Suprapubic skin (tissue), 4 donors: Measurements from ENCODE around the gene CNN3. TPM values are rescaled to one million over a fixed set of nuclear protein-coding genes. Genes with fewer than 3 reads are reported as not detected.

Experiments used
- DNase-seq, 2 donors: peaks; one replicate each; pipeline ENCODE4 v3.0.0-alpha.2; 2019; ENCODE audit warnings: low spot score in 2 of 2
- H3K27ac ChIP-seq: fragments of 200-600 bp; sonication (generic); one replicate; pipeline ENCODE4 v1.5.1; 2019
- H3K27me3 ChIP-seq: fragments of 200-600 bp; sonication (generic); one replicate; pipeline ENCODE4 v1.5.1; 2019
- H3K36me3 ChIP-seq: fragments of 200-600 bp; sonication (generic); one replicate; pipeline ENCODE4 v1.5.1; 2019
- H3K4me1 ChIP-seq: fragments of 200-600 bp; sonication (generic); one replicate; pipeline ENCODE4 v1.5.1; 2019
- H3K4me3 ChIP-seq: fragments of 200-600 bp; sonication (generic); one replicate; pipeline ENCODE4 v1.5.1; 2019; ENCODE audit warnings: mild to moderate bottlenecking
- H3K9me3 ChIP-seq: fragments of 200-600 bp; sonication (generic); one replicate; pipeline ENCODE4 v1.5.1; 2019
- EP300 ChIP-seq: sonication (generic); formaldehyde crosslinking; IDR thresholded peaks from one replicate; pipeline ENCODE4 v1.6.1; 2017; ENCODE audit warnings: antibody characterized with exemption
- POLR2A ChIP-seq, 2 donors: fragments of 450-650 bp; IDR thresholded peaks; one replicate each; pipeline ENCODE4 v1.6.1; 2017; ENCODE audit warnings: antibody characterized with exemption in 2 of 2, mild to moderate bottlenecking in 2 of 2, moderate library complexity in 2 of 2
- POLR2AphosphoS5 ChIP-seq, 3 donors: sonication (generic); formaldehyde crosslinking; IDR thresholded peaks; one replicate each; pipeline ENCODE4 v1.6.1; 2017; ENCODE audit warnings: antibody characterized with exemption in 3 of 3
- WGBS: methylation state at CpG from one replicate; pipeline ENCODE4 v1.1.5; 2018; 5-methylcytosine and 5-hydroxymethylcytosine counted together
- total RNA-seq, 4 donors: library from RNA; depleted of rRNA; stranded (reverse); fragments of >200 nt; gene quantifications; one replicate each; pipeline ENCODE4 v1.1.0, GENCODE V29; 2016
- TF ChIP-seq, protein P1 (sequence below), 2 donors: fragments of 200-600 bp in 1 of 2; fragments of 450-650 bp in 1 of 2; sonication (generic) in 1 of 2; IDR thresholded peaks; one replicate each; pipeline ENCODE4 v1.5.1; 2016 to 2019; ENCODE audit warnings: antibody characterized with exemption in 2 of 2, mild to moderate bottlenecking in 1 of 2, moderate library complexity in 1 of 2

The CNN3 gene
- total RNA-seq, 4 donors from 2014 or later, result 52.3 to 73.7 (median 58.6) TPM

DNA sequence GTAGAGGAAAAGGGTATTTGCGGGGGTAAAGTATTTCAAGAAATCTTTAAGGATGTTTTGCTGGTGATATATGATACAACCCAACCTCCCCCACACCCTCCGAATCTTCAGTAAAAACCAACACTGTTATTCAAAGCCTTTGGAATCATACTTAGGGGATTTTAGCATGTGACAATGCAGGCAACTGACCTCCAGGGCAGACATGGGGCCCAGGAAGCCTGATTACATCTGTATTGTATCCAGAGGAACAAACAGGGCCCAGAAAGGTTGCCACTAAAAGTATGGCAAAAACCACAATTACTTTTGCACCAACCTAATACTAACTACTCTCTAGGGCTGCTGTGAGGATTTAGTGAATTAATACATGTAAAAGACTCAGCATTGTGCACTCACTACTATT is 43.9 kb upstream of the CNN3 start:
- no peak overlapping the region for H3K4me3 ChIP-seq
- no peaks in the 10 kb centered on the region for H3K27me3 ChIP-seq
- H3K36me3 ChIP-seq, result no peaks in the 10 kb centered on the region
- DNase-seq, result no peak
- H3K27ac ChIP-seq, result no peak overlapping the region
- WGBS, result 89% methylated on average over 2 of the region's 2 CpGs
- no peaks in the 10 kb centered on the region for H3K9me3 ChIP-seq
- peaks cover 33% of the 10 kb centered on the region for H3K4me1 ChIP-seq
- TF ChIP-seq, protein P1, sequence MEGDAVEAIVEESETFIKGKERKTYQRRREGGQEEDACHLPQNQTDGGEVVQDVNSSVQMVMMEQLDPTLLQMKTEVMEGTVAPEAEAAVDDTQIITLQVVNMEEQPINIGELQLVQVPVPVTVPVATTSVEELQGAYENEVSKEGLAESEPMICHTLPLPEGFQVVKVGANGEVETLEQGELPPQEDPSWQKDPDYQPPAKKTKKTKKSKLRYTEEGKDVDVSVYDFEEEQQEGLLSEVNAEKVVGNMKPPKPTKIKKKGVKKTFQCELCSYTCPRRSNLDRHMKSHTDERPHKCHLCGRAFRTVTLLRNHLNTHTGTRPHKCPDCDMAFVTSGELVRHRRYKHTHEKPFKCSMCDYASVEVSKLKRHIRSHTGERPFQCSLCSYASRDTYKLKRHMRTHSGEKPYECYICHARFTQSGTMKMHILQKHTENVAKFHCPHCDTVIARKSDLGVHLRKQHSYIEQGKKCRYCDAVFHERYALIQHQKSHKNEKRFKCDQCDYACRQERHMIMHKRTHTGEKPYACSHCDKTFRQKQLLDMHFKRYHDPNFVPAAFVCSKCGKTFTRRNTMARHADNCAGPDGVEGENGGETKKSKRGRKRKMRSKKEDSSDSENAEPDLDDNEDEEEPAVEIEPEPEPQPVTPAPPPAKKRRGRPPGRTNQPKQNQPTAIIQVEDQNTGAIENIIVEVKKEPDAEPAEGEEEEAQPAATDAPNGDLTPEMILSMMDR (IDR thresholded peaks at IDR 0.05), result no peak
- TF ChIP-seq POLR2A (IDR thresholded peaks at IDR 0.05) (no peak), POLR2AphosphoS5 (IDR thresholded peaks at IDR 0.05) (no peak)

DNA sequence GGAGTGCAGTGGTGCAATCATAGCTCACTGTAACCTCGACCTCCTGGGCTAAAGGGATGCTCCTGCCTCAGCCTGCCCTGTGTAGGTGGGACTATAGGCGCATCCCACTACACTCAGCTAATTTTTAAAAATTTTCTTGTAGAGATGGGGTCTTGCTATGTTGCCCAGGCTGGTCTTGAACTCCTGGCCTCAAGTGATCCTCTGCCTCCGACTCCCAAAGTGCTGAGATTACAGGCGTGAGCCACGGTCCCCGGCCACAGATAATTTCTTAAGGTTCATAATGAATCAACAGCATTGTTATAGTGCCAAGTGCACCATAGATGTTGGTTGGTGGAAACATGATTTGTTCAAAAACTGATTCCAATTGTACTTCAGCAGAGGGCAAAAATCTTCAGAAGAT is 42.2 kb upstream of the CNN3 start:
- no peaks in the 10 kb centered on the region for H3K36me3 ChIP-seq
- TF ChIP-seq POLR2A (IDR thresholded peaks at IDR 0.05) (no peak), EP300 (no peak), POLR2AphosphoS5 (IDR thresholded peaks at IDR 0.05) (no peak)
- TF ChIP-seq, protein P1 (IDR thresholded peaks at IDR 0.05), result no peak
- H3K4me1 ChIP-seq, result peaks cover 26% of the 10 kb centered on the region
- no peak overlapping the region for H3K27ac ChIP-seq
- WGBS, result 90% methylated on average over 6 of the region's 6 CpGs
- DNase-seq, result no peak
- H3K4me3 ChIP-seq, result no peak overlapping the region
- no peaks in the 10 kb centered on the region for H3K9me3 ChIP-seq
- no peaks in the 10 kb centered on the region for H3K27me3 ChIP-seq

DNA sequence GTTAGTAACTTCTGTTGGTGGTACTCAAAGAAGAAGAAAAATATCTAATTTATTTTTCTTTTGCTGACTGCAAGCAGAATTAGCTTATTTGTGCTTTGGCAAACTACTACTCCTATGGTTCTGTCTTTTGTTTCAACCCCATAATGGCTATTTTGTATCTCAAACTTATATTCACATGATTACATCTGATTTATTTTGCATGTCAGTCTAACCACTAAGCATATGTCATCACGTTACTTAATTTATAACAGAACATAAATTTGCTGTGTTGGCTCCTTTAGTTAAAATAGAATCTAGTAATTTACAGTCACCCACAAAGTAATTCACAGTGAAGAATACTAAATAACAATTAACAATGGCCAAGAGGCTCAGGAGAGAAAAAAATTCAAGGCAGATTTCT is 39.1 kb upstream of the CNN3 start:
- Histone ChIP-seq H3K36me3 (no peaks in the 10 kb centered on the region), H3K4me3 (no peak overlapping the region), H3K4me1 (peaks cover 28% of the 10 kb centered on the region), H3K27me3 (no peaks in the 10 kb centered on the region), H3K9me3 (no peaks in the 10 kb centered on the region), H3K27ac (no peak overlapping the region)
- no peak for DNase-seq
- TF ChIP-seq EP300, result no peak
- TF ChIP-seq POLR2AphosphoS5 (IDR thresholded peaks at IDR 0.05), result no peak
- TF ChIP-seq, protein P1 (IDR thresholded peaks at IDR 0.05), result no peak
- TF ChIP-seq POLR2A (IDR thresholded peaks at IDR 0.05), result no peak
- WGBS, result 56% methylated on average over 1 of the region's 1 CpG

DNA sequence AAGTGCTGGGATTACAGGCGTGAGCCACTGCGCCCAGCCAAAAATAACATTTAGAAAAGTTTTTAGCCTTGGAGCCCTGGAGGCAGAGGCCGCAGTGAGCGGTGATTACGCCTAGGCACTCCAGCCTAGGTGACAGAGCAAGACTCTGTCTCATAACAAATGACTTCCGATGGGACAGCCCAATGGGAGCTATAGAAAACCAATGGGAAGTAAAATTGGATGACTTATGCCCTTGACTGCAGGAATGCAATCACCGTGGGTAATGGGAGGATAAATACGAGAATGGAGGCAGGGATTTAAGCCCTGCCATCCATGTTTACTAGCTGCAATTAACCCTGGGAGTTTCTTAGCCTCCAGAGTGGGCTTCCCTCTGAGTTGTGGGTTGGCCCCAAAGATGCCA is 37.0 kb upstream of the CNN3 start:
- H3K4me1 ChIP-seq, result peaks cover 22% of the 10 kb centered on the region
- no peaks in the 10 kb centered on the region for H3K9me3 ChIP-seq
- DNase-seq, result no peak
- no peak overlapping the region for H3K27ac ChIP-seq
- no peak overlapping the region for H3K4me3 ChIP-seq
- TF ChIP-seq POLR2A (IDR thresholded peaks at IDR 0.05), result no peak
- TF ChIP-seq, protein P1 (IDR thresholded peaks at IDR 0.05), result no peak
- TF ChIP-seq EP300, result no peak
- no peak for TF ChIP-seq POLR2AphosphoS5 (IDR thresholded peaks at IDR 0.05)
- H3K36me3 ChIP-seq, result no peaks in the 10 kb centered on the region
- 84% methylated on average over 8 of the region's 8 CpGs for WGBS
- no peaks in the 10 kb centered on the region for H3K27me3 ChIP-seq

DNA sequence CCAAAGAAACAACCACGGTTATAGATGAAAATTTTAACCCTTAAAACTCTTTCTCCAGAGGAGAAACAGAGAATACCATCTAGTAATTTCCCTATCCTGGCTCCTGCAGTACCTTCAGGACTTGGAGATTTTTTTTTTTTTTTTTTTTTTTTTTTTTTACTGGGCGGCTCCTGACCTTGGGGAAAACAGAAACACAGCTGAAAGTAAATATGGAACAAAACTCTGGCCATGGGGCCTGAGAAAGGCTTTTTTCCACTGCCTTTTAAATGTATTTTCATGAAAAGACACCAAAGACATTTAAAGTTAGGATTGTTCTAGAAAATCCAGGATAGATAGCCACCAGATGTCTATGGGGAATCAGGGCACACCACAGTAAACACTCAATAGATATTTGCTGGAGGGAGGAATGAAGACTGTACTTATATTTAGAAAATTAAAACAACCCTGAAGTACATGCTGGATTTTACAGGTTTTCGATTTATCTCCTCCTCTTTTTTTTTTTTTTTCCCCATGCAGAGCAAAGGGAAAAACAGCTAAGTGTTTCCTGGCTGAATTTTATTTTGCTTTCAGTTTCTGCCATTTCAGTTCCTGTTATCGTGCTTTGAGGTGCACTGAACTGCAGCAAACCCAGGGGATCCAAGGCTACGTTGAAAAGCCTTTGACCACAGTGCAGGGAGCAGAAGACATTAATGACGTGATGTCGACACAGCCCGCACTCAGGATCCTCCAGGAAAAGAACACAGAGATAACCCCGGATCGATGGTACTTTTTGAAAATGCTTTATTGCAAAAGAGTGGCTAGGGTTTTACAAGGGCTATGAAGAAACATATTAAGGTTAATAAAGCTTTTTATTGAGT is 35.7 kb upstream of the CNN3 start:
- H3K27ac ChIP-seq, result peak overlapping the region; percentile 54
- TF ChIP-seq POLR2A (IDR thresholded peaks at IDR 0.05) (no peak), EP300 (no peak), POLR2AphosphoS5 (IDR thresholded peaks at IDR 0.05) (no peak)
- TF ChIP-seq, protein P1 (IDR thresholded peaks at IDR 0.05), result no peak
- H3K36me3 ChIP-seq, result no peaks in the 10 kb centered on the region
- peak overlapping the region; percentile 38 for H3K4me3 ChIP-seq
- no peaks in the 10 kb centered on the region for H3K27me3 ChIP-seq
- DNase-seq, result no peak
- H3K4me1 ChIP-seq, result peaks cover 22% of the 10 kb centered on the region
- no peaks in the 10 kb centered on the region for H3K9me3 ChIP-seq
- WGBS, result 39% methylated on average over 10 of the region's 10 CpGs
